Skeletal muscle satellite cell (primary cell): ENCODE measurements around the gene RIMBP2.

Source experiments
- H3K27me3 ChIP-seq: 2 replicates; pipeline ENCODE4 v1.7.0; 2013; ENCODE audit warnings: low read length; ENCODE audit not compliant: control insufficient read depth, insufficient read depth
- H3K36me3 ChIP-seq: 2 replicates; pipeline ENCODE4 v1.7.0; 2013; ENCODE audit warnings: mild to moderate bottlenecking, control low read depth, low read length; ENCODE audit not compliant: insufficient read depth
- H3K4me1 ChIP-seq: 2 replicates; pipeline ENCODE4 v1.7.0; 2013; ENCODE audit warnings: low read length; ENCODE audit not compliant: control insufficient read depth, insufficient read depth
- H3K4me2 ChIP-seq: 2 replicates; pipeline ENCODE4 v1.7.0; 2013; ENCODE audit warnings: mild to moderate bottlenecking, low read length
- H3K4me3 ChIP-seq: 2 replicates; pipeline ENCODE4 v1.7.0; 2013; ENCODE audit warnings: low read length
- H3K9ac ChIP-seq: 2 replicates; pipeline ENCODE4 v1.7.0; 2013; ENCODE audit warnings: mild to moderate bottlenecking, low read depth, low read length, moderate library complexity
- H3K9me3 ChIP-seq: replicated peaks from 2 replicates; pipeline ENCODE4 v1.7.0; 2013; ENCODE audit warnings: mild to moderate bottlenecking, control low read depth, low read length

Gene RIMBP2

GRCh38 chr12:130423991-130424857, 291.9 kb downstream of the RIMBP2 start:
- no peak overlapping the region for H3K4me2 ChIP-seq
- H3K4me1 ChIP-seq: no peaks in the 10 kb centered on the region
- H3K27me3 ChIP-seq: no peaks in the 10 kb centered on the region
- no peaks in the 10 kb centered on the region for H3K36me3 ChIP-seq
- peaks cover 17% of the 10 kb centered on the region for H3K9me3 ChIP-seq
- H3K4me3 ChIP-seq: no peak overlapping the region
- H3K9ac ChIP-seq: no peak overlapping the region

- Histone ChIP-seq H3K9me3 (peaks cover 20% of the 10 kb centered on the region), H3K36me3 (no peaks in the 10 kb centered on the region), H3K4me3 (no peak overlapping the region), H3K4me2 (no peak overlapping the region), H3K9ac (no peak overlapping the region), H3K4me1 (no peaks in the 10 kb centered on the region), H3K27me3 (no peaks in the 10 kb centered on the region)
Observed at GRCh38 chr12:130423136-130423535, 293.0 kb downstream of the RIMBP2 start.

DNA sequence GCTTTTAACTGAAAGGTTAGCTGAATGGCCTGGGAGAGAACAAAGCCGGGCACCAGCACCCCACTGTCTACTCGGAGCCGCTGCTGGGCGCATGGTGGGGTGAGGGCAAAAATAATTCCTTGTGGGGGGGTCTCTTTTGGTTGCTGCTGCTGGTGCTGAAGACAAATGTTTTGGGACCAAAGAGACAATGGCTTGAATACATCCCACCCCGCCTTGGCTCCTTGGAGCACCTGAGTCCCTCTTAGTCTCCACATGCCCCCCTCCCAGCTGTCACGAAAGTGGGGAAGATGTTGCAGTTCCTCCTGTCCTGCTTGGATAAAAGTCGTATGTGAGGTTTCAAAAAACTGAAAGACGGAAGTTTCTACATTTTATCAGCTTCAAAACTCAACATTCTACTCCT, 293.4 kb downstream of the RIMBP2 start:
- H3K4me2 ChIP-seq: no peak overlapping the region
- H3K36me3 ChIP-seq: no peaks in the 10 kb centered on the region
- no peak overlapping the region for H3K9ac ChIP-seq
- H3K4me3 ChIP-seq: no peak overlapping the region
- no peaks in the 10 kb centered on the region for H3K4me1 ChIP-seq
- H3K9me3 ChIP-seq: peaks cover 21% of the 10 kb centered on the region
- H3K27me3 ChIP-seq: no peaks in the 10 kb centered on the region

GRCh38 chr12:130421896-130422295, 294.2 kb downstream of the RIMBP2 start:
- Histone ChIP-seq H3K4me3 (no peak overlapping the region), H3K27me3 (no peaks in the 10 kb centered on the region), H3K4me1 (no peaks in the 10 kb centered on the region), H3K9ac (no peak overlapping the region), H3K9me3 (peaks cover 26% of the 10 kb centered on the region), H3K36me3 (no peaks in the 10 kb centered on the region), H3K4me2 (no peak overlapping the region)

DNA sequence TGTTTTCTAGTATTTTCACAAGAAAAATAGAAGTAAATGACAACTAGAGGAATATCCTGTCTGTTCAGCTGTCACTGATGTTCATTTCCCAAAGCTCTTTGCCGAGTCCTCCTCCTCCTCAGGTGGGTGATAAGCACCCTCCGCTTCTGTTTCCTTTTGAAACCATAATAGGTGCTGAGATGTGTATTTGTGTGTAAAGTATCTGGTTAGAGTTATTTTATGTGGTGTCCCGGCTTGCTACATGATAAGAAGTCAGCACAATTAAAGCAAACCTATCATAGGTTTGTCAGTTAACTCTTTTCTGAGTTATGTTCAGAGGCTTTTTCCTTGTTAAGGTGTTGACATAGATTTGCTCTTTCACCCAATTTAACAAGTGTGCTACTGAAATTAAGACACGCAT, 296.0 kb downstream of the RIMBP2 start:
- Histone ChIP-seq H3K27me3 (no peaks in the 10 kb centered on the region), H3K4me3 (no peak overlapping the region), H3K4me2 (no peak overlapping the region), H3K9ac (no peak overlapping the region), H3K4me1 (no peaks in the 10 kb centered on the region), H3K9me3 (peaks cover 24% of the 10 kb centered on the region), H3K36me3 (no peaks in the 10 kb centered on the region)

DNA sequence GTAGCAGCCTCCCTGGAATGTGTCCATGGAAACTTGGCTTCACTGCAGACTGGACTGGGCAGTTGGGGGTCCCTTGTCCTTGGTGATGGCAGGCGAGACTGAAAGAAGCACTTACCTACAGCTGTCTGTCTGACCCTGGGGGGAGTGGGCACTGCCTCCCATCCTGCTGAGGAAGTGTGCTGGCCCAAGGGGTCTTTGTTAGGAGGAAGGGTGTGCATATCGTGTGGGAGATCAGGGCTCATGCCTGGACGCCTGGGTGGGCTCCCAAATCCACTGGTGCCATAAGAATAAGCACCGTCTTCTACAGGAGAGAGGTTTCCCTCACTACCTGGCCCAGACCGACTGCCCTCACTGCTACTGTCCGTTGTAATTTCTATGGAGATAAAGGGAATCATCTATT, 297.0 kb downstream of the RIMBP2 start:
- H3K27me3 ChIP-seq: no peaks in the 10 kb centered on the region
- no peak overlapping the region for H3K4me2 ChIP-seq
- no peak overlapping the region for H3K9ac ChIP-seq
- H3K4me3 ChIP-seq: no peak overlapping the region
- H3K36me3 ChIP-seq: no peaks in the 10 kb centered on the region
- no peaks in the 10 kb centered on the region for H3K4me1 ChIP-seq
- peaks cover 24% of the 10 kb centered on the region for H3K9me3 ChIP-seq

DNA sequence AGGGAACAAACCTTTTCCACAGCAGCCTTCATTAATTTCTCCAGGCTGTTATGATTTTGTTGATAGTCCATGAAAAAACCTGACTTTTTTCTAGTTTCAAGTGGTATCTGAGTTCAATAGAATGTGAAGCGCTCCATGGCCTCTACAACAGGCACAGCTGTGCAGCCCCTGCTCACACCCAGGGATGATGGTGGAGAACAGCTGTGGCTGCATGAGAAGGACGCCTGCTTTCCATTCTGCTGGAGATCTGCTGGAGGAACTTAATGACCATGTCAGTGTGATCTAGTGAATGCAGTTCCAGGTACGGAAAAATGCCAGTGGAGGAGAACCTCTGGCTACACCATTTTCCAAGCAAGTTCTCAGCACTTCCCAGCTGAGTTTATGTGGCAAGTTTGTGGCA, 297.8 kb downstream of the RIMBP2 start:
- Histone ChIP-seq H3K4me3 (no peak overlapping the region), H3K4me1 (no peaks in the 10 kb centered on the region), H3K9me3 (peaks cover 24% of the 10 kb centered on the region), H3K9ac (no peak overlapping the region), H3K4me2 (no peak overlapping the region), H3K27me3 (no peaks in the 10 kb centered on the region), H3K36me3 (no peaks in the 10 kb centered on the region)

GRCh38 chr12:130414381-130414780, 301.7 kb downstream of the RIMBP2 start:
- Histone ChIP-seq H3K4me2 (no peak overlapping the region), H3K4me3 (no peak overlapping the region), H3K9me3 (peaks cover 29% of the 10 kb centered on the region), H3K27me3 (no peaks in the 10 kb centered on the region), H3K36me3 (no peaks in the 10 kb centered on the region), H3K9ac (no peak overlapping the region), H3K4me1 (no peaks in the 10 kb centered on the region)

- Histone ChIP-seq H3K4me3 (no peak overlapping the region), H3K27me3 (no peaks in the 10 kb centered on the region), H3K9ac (no peak overlapping the region), H3K9me3 (peaks cover 29% of the 10 kb centered on the region), H3K36me3 (no peaks in the 10 kb centered on the region), H3K4me1 (no peaks in the 10 kb centered on the region), H3K4me2 (no peak overlapping the region)
Observed at GRCh38 chr12:130413909-130414308, 302.2 kb downstream of the RIMBP2 start.

GRCh38 chr12:130412384-130412783, 303.7 kb downstream of the RIMBP2 start:
- Histone ChIP-seq H3K4me3 (no peak overlapping the region), H3K4me2 (no peak overlapping the region), H3K27me3 (no peaks in the 10 kb centered on the region), H3K4me1 (no peaks in the 10 kb centered on the region), H3K9me3 (peaks cover 25% of the 10 kb centered on the region), H3K36me3 (no peaks in the 10 kb centered on the region), H3K9ac (no peak overlapping the region)

DNA sequence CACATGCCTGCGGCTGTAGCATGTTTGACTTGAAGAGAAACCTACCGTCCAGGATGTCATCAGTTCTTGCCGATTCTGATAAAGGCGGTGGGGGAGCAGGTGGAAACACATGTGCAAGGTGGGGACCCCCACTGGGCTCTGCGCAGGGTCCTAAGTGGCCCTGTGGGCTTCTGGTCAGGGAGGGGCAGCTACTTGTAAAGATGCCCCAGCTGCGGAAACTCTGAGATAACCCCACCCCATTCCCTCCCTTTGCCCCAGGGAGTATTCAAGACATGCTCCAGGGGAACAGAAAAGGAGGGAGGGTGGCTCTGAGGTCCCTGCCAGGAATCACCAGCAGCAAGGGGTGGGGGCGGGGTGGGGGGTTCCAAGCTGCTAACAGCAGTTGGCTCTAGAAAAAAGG, 310.8 kb downstream of the RIMBP2 start:
- Histone ChIP-seq H3K9ac (no peak overlapping the region), H3K9me3 (peaks cover 17% of the 10 kb centered on the region), H3K4me1 (no peaks in the 10 kb centered on the region), H3K36me3 (no peaks in the 10 kb centered on the region), H3K4me2 (no peak overlapping the region), H3K27me3 (no peaks in the 10 kb centered on the region), H3K4me3 (no peak overlapping the region)

DNA sequence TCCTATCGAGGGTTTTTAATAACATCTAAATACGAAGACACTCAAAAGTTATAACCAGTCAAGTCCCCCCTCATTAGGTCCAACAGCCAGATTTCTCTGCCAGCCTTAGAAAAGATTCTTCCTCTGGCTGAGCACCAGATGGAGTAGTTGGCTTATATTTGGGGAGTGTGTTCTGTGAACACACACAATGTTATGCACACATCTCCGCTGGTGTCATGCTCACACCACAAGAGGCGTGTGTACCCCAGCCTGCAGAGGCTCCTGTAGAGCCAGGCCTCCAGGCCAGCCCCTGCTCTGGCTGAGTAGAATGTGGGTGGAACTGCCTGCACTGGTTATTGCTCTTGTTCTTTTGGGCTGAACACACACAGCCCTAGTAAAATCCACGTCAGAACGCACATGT, 314.4 kb downstream of the RIMBP2 start:
- Histone ChIP-seq H3K9ac (no peak overlapping the region), H3K4me3 (no peak overlapping the region), H3K27me3 (no peaks in the 10 kb centered on the region), H3K36me3 (no peaks in the 10 kb centered on the region), H3K4me1 (no peaks in the 10 kb centered on the region), H3K9me3 (peaks cover 13% of the 10 kb centered on the region), H3K4me2 (no peak overlapping the region)
